GM12878 (cell line): Measurements from ENCODE around the gene TMEM207. TPM values are rescaled to one million over a fixed set of nuclear protein-coding genes. Genes with fewer than 3 reads are reported as not detected.
A peak's percentile ranks its signal among the peaks of the same experiment; 100 is the strongest.

Experiments
- ATAC-seq: fragments of 200-7000 bp; cut with Tn5 transposase; 3 replicates; pipeline ENCODE4 v1.9.1; 2020; ENCODE audit warnings: mild to moderate bottlenecking, moderate library complexity
- BruUV-seq: library from RNA; stranded (reverse); fragments of 400-500 nt; replicated peaks from 2 replicates; lab custom pipeline; 2021; lab: Mats Ljungman, UMichigan
- CTCF ChIA-PET: fragments of 300-600 bp; sonication (Branson Sonifier 250); formaldehyde crosslinking; extraction: SDS; loops from one replicate; lab custom pipeline; 2021; ENCODE audit warnings: inconsistent platforms; lab: Yijun Ruan, JAX
- POLR2A ChIA-PET: fragments of 350-600 bp; formaldehyde crosslinking; extraction: SDS; loops from one replicate; lab custom pipeline; 2021; ENCODE audit warnings: inconsistent platforms; lab: Charles Lee
- RAD21 ChIA-PET: fragments of 300-600 bp; sonication (Branson Sonifier 250); formaldehyde crosslinking; loops from one replicate; lab custom pipeline; 2023; ENCODE audit warnings: antibody characterized with exemption; ENCODE audit not compliant: unreplicated experiment; lab: Charles Lee
- SMC1A ChIA-PET: fragments of 300-600 bp; sonication (Branson Sonifier 250); formaldehyde crosslinking; loops from one replicate; lab custom pipeline; 2023; ENCODE audit not compliant: unreplicated experiment, uncharacterized antibody; lab: Charles Lee
- DNase-seq: peaks from one replicate; pipeline ENCODE4 v3.0.0-alpha.2; 2011; ENCODE audit warnings: low read depth, low spot score
- FAIRE-seq: peaks from 3 replicates; lab custom pipeline; 2011; peaks lifted over from hg19 to GRCh38; lab: Jason Lieb, UNC
- H2AFZ ChIP-seq: 2 replicates; pipeline ENCODE4 v1.6.0; 2011; ENCODE audit warnings: low read depth, low read length, control low read depth; ENCODE audit not compliant: control insufficient read depth
- H3K27ac ChIP-seq: 2 replicates; pipeline ENCODE4 v1.5.1; 2011; ENCODE audit warnings: control low read depth; ENCODE audit not compliant: control insufficient read depth, insufficient read depth
- H3K27me3 ChIP-seq, 2 experiments: replicated peaks in 1 of 2; 2 replicates each; pipeline versions ENCODE4 v1.6.0 to v1.6.1; 2011; ENCODE audit warnings: low read length in 1 of 2; ENCODE audit not compliant: control insufficient read depth in 2 of 2, insufficient read depth in 2 of 2
- H3K36me3 ChIP-seq, 2 experiments: 2 replicates each; pipeline ENCODE4 v1.5.1; 2011; ENCODE audit warnings: low read length in 1 of 2; ENCODE audit not compliant: control insufficient read depth in 2 of 2, insufficient read depth in 2 of 2
- H3K4me1 ChIP-seq: 2 replicates; pipeline ENCODE4 v1.6.1; 2011; ENCODE audit warnings: mild to moderate bottlenecking, low read length, moderate library complexity, mixed read lengths; ENCODE audit not compliant: control insufficient read depth, insufficient read depth
- H3K4me2 ChIP-seq: 2 replicates; pipeline ENCODE4 v1.6.0; 2011; ENCODE audit warnings: control low read depth; ENCODE audit not compliant: control insufficient read depth, insufficient read depth
- H3K4me3 ChIP-seq: fragments of 200-600 bp; sonication (generic); 2 replicates; pipeline ENCODE4 v1.5.1; 2016
- H3K79me2 ChIP-seq: 2 replicates; pipeline ENCODE4 v1.6.0; 2011; ENCODE audit warnings: low read length; ENCODE audit not compliant: control insufficient read depth, insufficient read depth
- H3K9ac ChIP-seq: 2 replicates; pipeline ENCODE4 v1.8.0; 2011; ENCODE audit warnings: low read length, control low read depth, mixed read lengths; ENCODE audit not compliant: control insufficient read depth, insufficient read depth
- H3K9me3 ChIP-seq: replicated peaks from 3 replicates; pipeline ENCODE4 v1.5.1; 2011; ENCODE audit warnings: mild to moderate bottlenecking, low read length; ENCODE audit not compliant: control insufficient read depth, insufficient read depth
- H4K20me1 ChIP-seq: 2 replicates; pipeline ENCODE4 v1.6.0; 2011; ENCODE audit not compliant: control insufficient read depth, insufficient read depth
- CTCF ChIP-seq, 3 experiments: IDR thresholded peaks in 2 of 3; conservative IDR thresholded peaks in 1 of 3; 2 replicates each; pipeline ENCODE4 v1.5.1; 2011; ENCODE audit warnings: low read depth in 3 of 3, low read length in 3 of 3, mild to moderate bottlenecking in 3 of 3, control low read depth in 2 of 3, moderate library complexity in 2 of 3, inconsistent platforms in 1 of 3, mixed read lengths in 1 of 3; ENCODE audit not compliant: control insufficient read depth in 2 of 3, insufficient read depth in 1 of 3; ENCODE audit errors: extremely low read depth in 1 of 3
- KAT2A ChIP-seq: conservative IDR thresholded peaks from 2 replicates; pipeline ENCODE4 v1.6.1; 2011; ENCODE audit warnings: low read depth, low read length; ENCODE audit not compliant: control insufficient read depth
- NR2F1 ChIP-seq: fragments of 450-650 bp; conservative IDR thresholded peaks from 2 replicates; pipeline ENCODE4 v1.6.1; 2017; ENCODE audit warnings: mild to moderate bottlenecking
- WGBS: methylation state at CpG from one replicate; pipeline ENCODE4 v1.1.6; 2016; ENCODE audit warnings: low lambda C conversion rate; ENCODE audit not compliant: insufficient replicate concordance, insufficient coverage; ENCODE audit errors: missing lambda C conversion rate; 5-methylcytosine and 5-hydroxymethylcytosine counted together
- in situ Hi-C: fragments of 300-500 bp; cut with MboI; formaldehyde crosslinking; loops from 9 replicates; pipeline ENCODE4 v1.14.3; 2018; ENCODE audit warnings: mixed read lengths
- intact Hi-C: fragments of 100-400 bp; cut with micrococcal nuclease; formaldehyde crosslinking; loops from one replicate; pipeline ENCODE4 v1.14.2; 2022; ENCODE audit not compliant: unreplicated experiment
- polyA plus RNA-seq, 11 experiments: library from polyadenylated mRNA; depleted of rRNA in 4 of 11; unstranded in 6 of 11; stranded (reverse) in 5 of 11; fragments of >200 nt; fragmentation: Nextera tagmentation in 4 of 11; fragmentation: Illumina TruSeq in 1 of 11; extraction: Ambion mirVana in 4 of 11; extraction: Trizol in 1 of 11; gene quantifications; 1 replicate in 1 of 11; 2 replicates in 10 of 11; pipeline versions ENCODE4 v1.2.1 to v1.2.3, GENCODE V29; 2011 to 2016; ENCODE audit warnings: inconsistent platforms in 2 of 11, missing spikeins in 2 of 11, low read depth in 1 of 11
- total RNA-seq, 4 experiments: library from RNA; depleted of rRNA in 3 of 4; stranded (reverse); fragments of >200 nt in 3 of 4; fragmentation: Illumina TruSeq in 1 of 4; extraction: Trizol in 1 of 4; gene quantifications; 2 replicates each; pipeline versions ENCODE4 v1.2.1 to v1.2.3, GENCODE V29; 2013 to 2021

The TMEM207 gene
- total and polyA plus RNA-seq, 10 of the 15 experiments (the other 5 are each of a cell fraction or from before 2014, with no cell fraction given), result not detected

- TF ChIP-seq KAT2A (no peak), CTCF (IDR thresholded peaks at IDR 0.05 in 2 of 3, conservative IDR thresholded peaks at IDR 0.05 in 1 of 3; ENCODE audit: control insufficient read depth in 2 of 3, extremely low read depth in 1 of 3, insufficient read depth in 1 of 3, low read depth in 3 of 3, low read length in 3 of 3) (peak in 1 of 3 experiments; percentile 6; a peak in 1 of 6 replicates), NR2F1 (no peak)
- CTCF ChIA-PET, result interaction anchor here (0.6 to 7.2 kb wide), 16 partner anchors 18 to 1097 kb away, joined by 3 to 38 read pairs (median 3); no protein-coding TSS in a partner anchor
- no peaks in the 10 kb centered on the region for H3K79me2 ChIP-seq
- RAD21 ChIA-PET, result interaction anchor here (0.7 to 2.4 kb wide), 7 partner anchors 18 to 482 kb away, joined by 3 to 12 read pairs (median 8); no protein-coding TSS in a partner anchor
- no peak overlapping the region for H3K4me3 ChIP-seq
- H3K27me3 ChIP-seq, result no peaks in the 10 kb centered on the region
- H4K20me1 ChIP-seq, result no peaks in the 10 kb centered on the region
- SMC1A ChIA-PET, result interaction anchor here (0.6 to 3.6 kb wide), 19 partner anchors 11 to 993 kb away, joined by 3 to 28 read pairs (median 4); no protein-coding TSS in a partner anchor
- no peaks in the 10 kb centered on the region for H3K9me3 ChIP-seq
- H3K9ac ChIP-seq, result no peak overlapping the region
- H3K4me2 ChIP-seq, result no peak overlapping the region
- ATAC-seq (no peak), FAIRE-seq (no peak), DNase-seq (no peak)
- POLR2A ChIA-PET, result interaction anchor here (0.7 kb wide), 1 partner anchor 461 kb away, joined by 4 read pairs; no protein-coding TSS in a partner anchor
- intact Hi-C loops (loop anchor here (5.0 kb wide), 1 partner anchor 476 kb away; no protein-coding TSS in a partner anchor), in situ Hi-C loops (no loop called here)
- no peaks in the 10 kb centered on the region for H3K36me3 ChIP-seq
- no peak overlapping the region for H2AFZ ChIP-seq
- no peak overlapping the region for H3K27ac ChIP-seq
- BruUV-seq, result no TSS peak
- WGBS, result 70% methylated on average over 3 of the region's 3 CpGs
- no peaks in the 10 kb centered on the region for H3K4me1 ChIP-seq
These were observed 6.4 kb downstream of the TMEM207 start for GRCh38 chr3:190443257-190443656.
